Amygdala (tissue), 56 donors: ENCODE measurements around the gene MTUS2.

ENCODE experiments used
- DNase-seq, 56 donors: peaks; one replicate each; lab custom pipeline; 2025; lab: John Stamatoyannopoulos, UW

Gene MTUS2

GRCh38 chr13:28820099-28821051 lies at the start of gene MTUS2:
MTUS2 (plus strand) TSS chr13:28820339.
- peak in 9 of 56 donors; percentile 5 to 41 (median 26) for DNase-seq

GRCh38 chr13:28778308-28779215 lies 41.6 kb upstream of the MTUS2 start:
- no peak for DNase-seq

- no peak for DNase-seq
These were observed 27.1 kb upstream of the MTUS2 start for GRCh38 chr13:28792992-28793391.

- DNase-seq: no peak
These were observed 25.7 kb upstream of the MTUS2 start for GRCh38 chr13:28794396-28794795.

GRCh38 chr13:28796938-28797257 lies 23.2 kb upstream of the MTUS2 start:
- no peak for DNase-seq

- no peak for DNase-seq
These were observed 14.8 kb upstream of the MTUS2 start for GRCh38 chr13:28805193-28805819.

GRCh38 chr13:28817204-28817603 lies 2.9 kb upstream of the MTUS2 start:
- no peak for DNase-seq

- DNase-seq: peak in 5 of 56 donors; percentile 7 to 44 (median 16)
These were observed 951 bp upstream of the MTUS2 start for GRCh38 chr13:28819046-28819730.

GRCh38 chr13:28819735-28820098 lies 422 bp upstream of the MTUS2 start:
- peak in 32 of 56 donors; percentile 5 to 67 (median 24) for DNase-seq

GRCh38 chr13:28822151-28822550 lies 2.0 kb downstream of the MTUS2 start:
- peak in 2 of 56 donors; percentile 8 to 10 for DNase-seq

- DNase-seq: no peak
These were observed 2.7 kb downstream of the MTUS2 start for GRCh38 chr13:28822801-28823200.

- DNase-seq: no peak
These were observed 5.2 kb downstream of the MTUS2 start for GRCh38 chr13:28825379-28825778.

GRCh38 chr13:28826368-28826767 lies 6.2 kb downstream of the MTUS2 start:
- DNase-seq: no peak

GRCh38 chr13:28830580-28830979 lies 10.4 kb downstream of the MTUS2 start:
- DNase-seq: no peak

- DNase-seq: no peak
These were observed 11.0 kb downstream of the MTUS2 start for GRCh38 chr13:28831117-28831516.

- DNase-seq: no peak
These were observed 17.0 kb downstream of the MTUS2 start for GRCh38 chr13:28837111-28837510.

- DNase-seq: no peak
These were observed 23.5 kb downstream of the MTUS2 start for GRCh38 chr13:28843639-28844038.

GRCh38 chr13:28849441-28849840 lies 29.3 kb downstream of the MTUS2 start:
- no peak for DNase-seq

GRCh38 chr13:28850226-28850625 lies 30.1 kb downstream of the MTUS2 start:
- DNase-seq: peak in 1 of 56 donors; percentile 1

GRCh38 chr13:28851422-28851821 lies 31.3 kb downstream of the MTUS2 start:
- DNase-seq: no peak
